ENCODE data around the gene SLC4A1.
A peak's percentile ranks its signal among the peaks of the same experiment; 100 is the strongest.

The SLC4A1 gene

DNA sequence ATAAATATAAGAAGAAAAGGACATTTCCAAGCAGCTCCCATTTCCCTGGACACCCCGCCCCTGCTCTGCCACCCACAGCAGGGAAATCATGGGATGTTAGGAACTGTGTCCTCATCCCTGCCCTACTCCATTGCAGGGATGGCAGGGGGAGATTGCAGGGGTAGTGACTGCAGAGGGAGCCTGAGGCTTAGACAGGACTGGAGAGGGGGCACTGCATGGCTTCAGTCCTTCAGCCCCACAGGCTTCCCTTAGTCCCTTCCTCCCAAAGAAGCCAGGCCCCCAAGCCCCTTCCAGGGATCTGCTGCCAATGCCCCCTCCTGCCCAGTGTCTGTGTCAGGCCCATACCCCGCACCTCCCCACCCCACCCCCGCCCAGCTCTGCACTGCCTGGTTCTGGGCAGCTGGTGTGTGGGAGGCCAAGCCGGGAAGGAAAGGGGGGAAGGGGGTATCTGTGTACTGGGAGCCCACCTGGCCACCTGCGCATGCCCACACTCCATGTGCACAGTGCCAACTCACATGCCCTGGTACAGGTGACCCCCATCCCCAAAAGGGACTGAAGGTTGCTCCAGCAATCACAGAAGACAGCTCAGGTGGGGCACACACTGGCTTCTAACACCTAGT lies 43.7 kb upstream of the SLC4A1 start:
- Histone ChIP-seq H3K4ac (ENCODE audit: low read length) (no peak overlapping the region), H4K8ac (ENCODE audit: low read depth, low read length) (no peak overlapping the region), H3K27ac (replicated peaks; ENCODE audit: low read length) (no peak overlapping the region), H2AFZ (ENCODE audit: low read length) (no peak overlapping the region), H3K18ac (ENCODE audit: low read length) (no peak overlapping the region), H2BK15ac (ENCODE audit: low read length) (no peak overlapping the region), H3K14ac (ENCODE audit: low read length) (no peak overlapping the region), H3K79me1 (ENCODE audit: low read depth, low read length) (peaks cover 2% of the 10 kb centered on the region), H3K9ac (ENCODE audit: low read depth, low read length, poor library complexity) (no peak overlapping the region), H3K4me3 (ENCODE audit: low read length in 2 of 2) (no peak overlapping the region), H4K91ac (ENCODE audit: low read depth, low read length, poor library complexity) (no peak overlapping the region), H2BK5ac (ENCODE audit: low read length) (no peak overlapping the region), H2BK12ac (ENCODE audit: low read length) (no peak overlapping the region), H3K4me1 (ENCODE audit: control insufficient read depth in 2 of 2, insufficient read depth in 1 of 2, low read depth in 1 of 2, low read length in 2 of 2) (peaks cover 12 to 24% of the 10 kb centered on the region in 2 donors), H3K4me2 (ENCODE audit: insufficient read depth, low read length, poor library complexity, severe bottlenecking) (no peak overlapping the region), H2BK120ac (ENCODE audit: low read depth, low read length) (no peak overlapping the region), H3K23ac (ENCODE audit: low read depth, low read length, poor library complexity) (no peak overlapping the region), H3K9me3 (replicated peaks in 1 of 2; ENCODE audit: control insufficient read depth in 2 of 2, insufficient read depth in 1 of 2, low read depth in 1 of 2, low read length in 2 of 2) (peaks cover 0 to 4% of the 10 kb centered on the region in 2 donors), H3K27me3 (ENCODE audit: control insufficient read depth in 3 of 3, insufficient read depth in 3 of 3, low read depth in 1 of 3, low read length in 3 of 3) (peaks cover 6 to 75% (median 27%) of the 10 kb centered on the region in 3 experiments), H3K36me3 (replicated peaks in 1 of 2; ENCODE audit: control insufficient read depth in 2 of 2, insufficient read depth in 2 of 2, low read length in 2 of 2) (no peaks in the 10 kb centered on the region), H2AK5ac (ENCODE audit: low read depth, low read length) (no peak overlapping the region)
- DNase-seq (ENCODE audit: low spot score), result no peak
- WGBS, 2 donors (ENCODE audit: extremely low coverage in 2 of 2, insufficient read length in 2 of 2, insufficient replicate concordance in 1 of 2), result no CpG with 5 or more reads among the region's 5 CpGs

DNA sequence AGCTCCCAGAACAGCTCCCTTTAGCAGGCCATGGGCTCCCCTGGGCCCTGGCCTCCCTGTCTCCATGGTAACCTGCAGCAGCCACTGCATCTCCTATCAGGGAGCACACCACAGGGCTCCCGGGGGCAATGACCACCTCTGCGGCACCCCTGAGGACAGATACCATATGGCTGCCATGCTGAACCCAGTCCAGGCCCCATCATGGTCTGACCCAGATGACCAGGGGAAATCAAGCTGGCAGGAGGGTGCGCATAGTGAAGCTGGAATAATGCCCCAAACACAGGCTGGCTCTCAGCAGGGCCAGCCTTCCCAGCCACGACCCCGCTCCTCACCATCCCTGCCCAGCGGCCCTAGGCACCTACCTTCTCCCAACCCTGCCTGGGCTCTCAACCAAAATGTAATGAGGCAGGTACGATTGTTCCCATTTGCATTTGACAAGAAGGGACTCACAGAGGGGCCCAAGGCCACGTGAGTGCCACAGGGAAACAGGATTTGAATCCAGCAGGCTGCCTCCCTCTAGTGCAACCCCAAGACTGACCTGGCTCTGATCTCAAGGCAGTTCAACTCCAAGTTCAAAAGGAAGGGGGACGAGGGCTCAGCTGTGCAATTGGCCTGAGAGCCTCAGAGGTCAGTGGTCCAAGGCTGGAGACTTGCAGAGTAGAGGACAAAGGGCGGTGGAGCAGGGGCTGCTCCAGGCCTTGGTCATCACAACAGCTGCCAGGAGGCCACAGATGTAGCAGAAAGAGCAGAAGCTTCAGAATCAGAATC lies 42.9 kb upstream of the SLC4A1 start:
- Histone ChIP-seq H2AFZ (ENCODE audit: low read length) (no peak overlapping the region), H3K27ac (replicated peaks; ENCODE audit: low read length) (no peak overlapping the region), H2BK120ac (ENCODE audit: low read depth, low read length) (no peak overlapping the region), H2AK5ac (ENCODE audit: low read depth, low read length) (no peak overlapping the region), H3K79me1 (ENCODE audit: low read depth, low read length) (peaks cover 2% of the 10 kb centered on the region), H3K4me3 (ENCODE audit: low read length in 2 of 2) (no peak overlapping the region), H3K27me3 (ENCODE audit: control insufficient read depth in 3 of 3, insufficient read depth in 3 of 3, low read depth in 1 of 3, low read length in 3 of 3) (peaks cover 6 to 69% (median 21%) of the 10 kb centered on the region in 3 experiments), H3K9me3 (replicated peaks in 1 of 2; ENCODE audit: control insufficient read depth in 2 of 2, insufficient read depth in 1 of 2, low read depth in 1 of 2, low read length in 2 of 2) (peaks cover 0 to 3% of the 10 kb centered on the region in 2 donors), H2BK15ac (ENCODE audit: low read length) (no peak overlapping the region), H3K4ac (ENCODE audit: low read length) (no peak overlapping the region), H3K9ac (ENCODE audit: low read depth, low read length, poor library complexity) (no peak overlapping the region), H4K8ac (ENCODE audit: low read depth, low read length) (no peak overlapping the region), H3K14ac (ENCODE audit: low read length) (no peak overlapping the region), H3K18ac (ENCODE audit: low read length) (no peak overlapping the region), H3K36me3 (replicated peaks in 1 of 2; ENCODE audit: control insufficient read depth in 2 of 2, insufficient read depth in 2 of 2, low read length in 2 of 2) (no peaks in the 10 kb centered on the region), H3K23ac (ENCODE audit: low read depth, low read length, poor library complexity) (peak overlapping the region; percentile 48), H4K91ac (ENCODE audit: low read depth, low read length, poor library complexity) (no peak overlapping the region), H3K4me2 (ENCODE audit: insufficient read depth, low read length, poor library complexity, severe bottlenecking) (no peak overlapping the region), H2BK5ac (ENCODE audit: low read length) (no peak overlapping the region), H3K4me1 (ENCODE audit: control insufficient read depth in 2 of 2, insufficient read depth in 1 of 2, low read depth in 1 of 2, low read length in 2 of 2) (peaks cover 12 to 17% of the 10 kb centered on the region in 2 donors), H2BK12ac (ENCODE audit: low read length) (peak overlapping the region; percentile 11)
- WGBS, 2 donors (ENCODE audit: extremely low coverage in 2 of 2, insufficient read length in 2 of 2, insufficient replicate concordance in 1 of 2), result no CpG with 5 or more reads among the region's 10 CpGs
- DNase-seq (ENCODE audit: low spot score), result no peak

DNA sequence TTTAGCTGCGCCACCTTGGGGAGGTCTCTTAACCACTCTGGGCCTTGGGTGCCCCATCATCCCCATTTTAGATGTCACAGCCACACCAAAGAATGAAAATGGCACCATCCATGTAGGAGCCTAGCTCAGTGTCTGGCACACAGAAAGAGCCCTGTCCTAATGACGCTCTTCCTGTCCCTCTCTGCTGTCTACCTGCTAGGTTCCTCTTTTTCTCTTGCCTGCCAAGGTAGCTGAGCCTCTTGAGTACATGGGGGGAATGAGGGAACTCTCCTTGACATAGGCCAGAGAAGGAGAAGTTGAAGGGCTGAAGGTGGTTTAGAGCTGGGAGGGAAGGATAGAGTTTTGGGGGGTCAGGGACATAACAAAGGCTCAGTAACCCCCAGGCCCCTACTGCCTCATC lies 42.3 kb upstream of the SLC4A1 start:
- Histone ChIP-seq H3K27ac (replicated peaks; ENCODE audit: low read length) (no peak overlapping the region), H2AK5ac (ENCODE audit: low read depth, low read length) (no peak overlapping the region), H2BK120ac (ENCODE audit: low read depth, low read length) (no peak overlapping the region), H3K4me2 (ENCODE audit: insufficient read depth, low read length, poor library complexity, severe bottlenecking) (no peak overlapping the region), H3K9me3 (replicated peaks in 1 of 2; ENCODE audit: control insufficient read depth in 2 of 2, insufficient read depth in 1 of 2, low read depth in 1 of 2, low read length in 2 of 2) (no peaks in the 10 kb centered on the region), H2AFZ (ENCODE audit: low read length) (no peak overlapping the region), H3K36me3 (replicated peaks in 1 of 2; ENCODE audit: control insufficient read depth in 2 of 2, insufficient read depth in 2 of 2, low read length in 2 of 2) (no peaks in the 10 kb centered on the region), H4K91ac (ENCODE audit: low read depth, low read length, poor library complexity) (no peak overlapping the region), H2BK15ac (ENCODE audit: low read length) (no peak overlapping the region), H3K9ac (ENCODE audit: low read depth, low read length, poor library complexity) (no peak overlapping the region), H3K4me3 (ENCODE audit: low read length in 2 of 2) (no peak overlapping the region), H3K18ac (ENCODE audit: low read length) (no peak overlapping the region), H4K8ac (ENCODE audit: low read depth, low read length) (no peak overlapping the region), H3K27me3 (ENCODE audit: control insufficient read depth in 3 of 3, insufficient read depth in 3 of 3, low read depth in 1 of 3, low read length in 3 of 3) (peaks cover 4 to 66% (median 17%) of the 10 kb centered on the region in 3 experiments), H3K4me1 (ENCODE audit: control insufficient read depth in 2 of 2, insufficient read depth in 1 of 2, low read depth in 1 of 2, low read length in 2 of 2) (peaks cover 12 to 13% of the 10 kb centered on the region in 2 donors), H3K4ac (ENCODE audit: low read length) (no peak overlapping the region), H3K14ac (ENCODE audit: low read length) (peak overlapping the region; percentile 83), H3K79me1 (ENCODE audit: low read depth, low read length) (peaks cover 2% of the 10 kb centered on the region), H3K23ac (ENCODE audit: low read depth, low read length, poor library complexity) (peak overlapping the region; percentile 71), H2BK12ac (ENCODE audit: low read length) (no peak overlapping the region), H2BK5ac (ENCODE audit: low read length) (no peak overlapping the region)
- no CpG with 5 or more reads among the region's 2 CpGs for WGBS, 2 donors (ENCODE audit: extremely low coverage in 2 of 2, insufficient read length in 2 of 2, insufficient replicate concordance in 1 of 2)
- DNase-seq (ENCODE audit: low spot score), result no peak

DNA sequence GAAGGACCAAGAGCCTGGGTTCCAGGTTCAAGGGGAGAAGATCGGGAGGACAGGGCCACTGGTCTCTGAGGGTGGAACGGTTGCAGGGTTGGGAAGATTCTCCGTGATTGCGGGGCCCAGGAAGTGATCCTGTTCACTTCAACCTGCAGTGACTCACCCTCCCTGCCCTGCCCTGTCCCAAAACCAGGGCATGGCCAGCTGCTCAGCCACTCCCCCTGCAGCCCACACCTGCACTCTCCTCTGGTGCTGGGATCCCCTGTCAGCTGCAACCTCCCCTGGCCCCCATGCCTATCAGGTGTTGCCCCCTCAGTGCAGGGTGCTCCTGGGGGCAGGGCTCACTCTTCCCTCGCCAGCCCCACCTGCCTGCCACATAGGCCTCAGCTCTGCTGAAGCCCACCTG lies 41.5 kb upstream of the SLC4A1 start:
- Histone ChIP-seq H3K27ac (replicated peaks; ENCODE audit: low read length) (no peak overlapping the region), H3K27me3 (ENCODE audit: control insufficient read depth in 3 of 3, insufficient read depth in 3 of 3, low read depth in 1 of 3, low read length in 3 of 3) (peaks cover 2 to 59% (median 11%) of the 10 kb centered on the region in 3 experiments), H2AFZ (ENCODE audit: low read length) (no peak overlapping the region), H4K91ac (ENCODE audit: low read depth, low read length, poor library complexity) (no peak overlapping the region), H2BK120ac (ENCODE audit: low read depth, low read length) (no peak overlapping the region), H3K9me3 (replicated peaks in 1 of 2; ENCODE audit: control insufficient read depth in 2 of 2, insufficient read depth in 1 of 2, low read depth in 1 of 2, low read length in 2 of 2) (no peaks in the 10 kb centered on the region), H3K4me2 (ENCODE audit: insufficient read depth, low read length, poor library complexity, severe bottlenecking) (no peak overlapping the region), H3K23ac (ENCODE audit: low read depth, low read length, poor library complexity) (peak overlapping the region; percentile 71), H3K4me1 (ENCODE audit: control insufficient read depth in 2 of 2, insufficient read depth in 1 of 2, low read depth in 1 of 2, low read length in 2 of 2) (peaks cover 8 to 9% of the 10 kb centered on the region in 2 donors), H2BK12ac (ENCODE audit: low read length) (no peak overlapping the region), H2BK15ac (ENCODE audit: low read length) (no peak overlapping the region), H3K36me3 (replicated peaks in 1 of 2; ENCODE audit: control insufficient read depth in 2 of 2, insufficient read depth in 2 of 2, low read length in 2 of 2) (no peaks in the 10 kb centered on the region), H3K79me1 (ENCODE audit: low read depth, low read length) (peaks cover 2% of the 10 kb centered on the region), H3K4ac (ENCODE audit: low read length) (no peak overlapping the region), H2BK5ac (ENCODE audit: low read length) (no peak overlapping the region), H4K8ac (ENCODE audit: low read depth, low read length) (no peak overlapping the region), H3K9ac (ENCODE audit: low read depth, low read length, poor library complexity) (peak overlapping the region; percentile 53), H3K4me3 (ENCODE audit: low read length in 2 of 2) (peak overlapping the region in 1 of 2 donors; percentile 47), H3K18ac (ENCODE audit: low read length) (no peak overlapping the region), H2AK5ac (ENCODE audit: low read depth, low read length) (peak overlapping the region; percentile 19), H3K14ac (ENCODE audit: low read length) (peak overlapping the region; percentile 83)
- WGBS, 2 donors (ENCODE audit: extremely low coverage in 2 of 2, insufficient read length in 2 of 2, insufficient replicate concordance in 1 of 2), result no CpG with 5 or more reads among the region's 5 CpGs
- no peak for DNase-seq (ENCODE audit: low spot score)
